Left renal cortex interstitium (tissue), 4 donors: Measurements from ENCODE around the gene VPS54. TPM values are rescaled to one million over a fixed set of nuclear protein-coding genes. Genes with fewer than 3 reads are reported as not detected.
"Not testable (repeated sequence)": the region's sequence is repeated elsewhere in the genome, so short reads cannot be mapped to it uniquely, and the experiment has no call there.

Experiments
- DNase-seq, 4 donors: peaks; one replicate each; pipeline ENCODE4 v3.0.0-alpha.2; 2013; ENCODE audit warnings: low read depth in 4 of 4, low spot score in 2 of 4, missing footprints in 1 of 4
- polyA plus RNA-seq, 4 donors: library from polyadenylated mRNA; unstranded; fragments of 120-200 nt; gene quantifications; one replicate each; pipeline ENCODE4 v1.2.1, GENCODE V29; 2013; ENCODE audit not compliant: insufficient read length in 4 of 4

Gene VPS54
- polyA plus RNA-seq, 4 donors = 42.8 to 52.9 (median 47.3) TPM

DNA sequence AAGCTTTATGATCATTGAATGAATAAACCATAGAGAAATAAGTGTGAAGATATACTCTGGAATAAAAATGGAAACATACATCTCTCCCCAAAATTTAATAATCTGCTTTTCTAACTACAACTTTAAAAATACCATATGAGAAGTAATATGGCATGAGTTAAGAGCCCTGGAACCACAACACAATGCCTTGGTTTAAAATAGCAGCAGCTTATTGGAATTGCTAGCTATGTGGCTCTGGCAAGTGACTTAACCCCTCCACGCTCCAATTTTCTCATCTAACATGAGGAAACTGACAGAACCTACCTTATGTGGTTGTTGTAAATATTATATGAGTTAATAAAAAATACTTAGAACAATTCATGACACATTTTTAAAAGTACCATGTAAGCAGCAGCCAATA is 76.4 kb downstream of the VPS54 start:
- no peak for DNase-seq

DNA sequence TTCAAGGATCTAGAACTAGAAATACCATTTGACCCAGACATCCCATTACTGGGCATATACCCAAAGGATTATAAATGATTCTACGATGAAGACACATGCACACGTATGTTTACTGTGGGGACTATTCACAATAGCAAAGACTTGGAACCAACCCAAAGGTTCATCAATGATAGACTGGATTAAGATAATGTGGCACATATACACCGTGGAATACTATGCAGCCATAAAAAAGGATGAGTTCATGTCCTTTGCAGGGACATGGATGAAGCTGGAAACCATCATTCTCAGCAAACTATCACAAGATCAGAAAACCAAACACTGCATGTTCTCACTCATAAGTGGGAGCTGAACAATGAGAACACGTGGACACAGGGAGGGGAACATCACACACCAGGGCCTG is 87.1 kb downstream of the VPS54 start:
- not testable (repeated sequence) for DNase-seq

DNA sequence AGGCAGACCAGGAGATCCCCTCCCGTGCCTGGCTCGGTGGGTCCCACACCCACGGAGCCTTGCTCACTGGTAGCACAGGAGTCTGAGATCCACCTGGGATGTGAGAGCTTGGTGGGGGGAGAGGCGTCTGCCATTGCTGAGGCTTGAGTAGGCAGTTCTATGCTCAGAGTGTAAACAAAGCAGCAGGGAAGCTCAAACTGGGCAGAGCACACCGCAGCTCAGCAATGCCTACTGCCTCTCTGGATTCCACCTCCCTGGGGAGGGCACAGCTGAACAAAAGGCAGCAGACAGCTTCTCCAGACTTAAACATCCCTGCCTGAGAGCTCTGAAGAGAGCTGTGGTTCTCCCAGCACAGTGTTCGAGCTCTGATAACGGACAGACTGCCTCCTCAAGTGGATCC is 92.4 kb downstream of the VPS54 start:
- no peak for DNase-seq

DNA sequence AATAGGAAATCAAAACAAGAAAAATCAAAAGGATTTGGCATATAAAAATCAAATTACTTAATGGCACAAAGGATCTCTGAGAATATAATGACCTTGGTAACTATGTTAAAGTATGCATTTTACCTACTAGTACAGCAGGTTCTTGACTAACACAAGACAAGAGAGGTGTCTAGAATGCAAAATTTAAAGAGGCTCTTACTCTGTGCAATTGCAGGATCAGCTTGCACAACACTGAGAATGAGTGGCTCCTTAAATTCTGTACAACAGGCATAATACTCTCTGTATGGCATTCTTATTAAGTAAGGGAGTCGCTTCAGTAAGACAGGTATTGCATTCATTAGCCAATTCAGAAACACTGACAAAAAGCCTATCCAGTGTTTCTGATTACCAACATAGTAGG is 104.9 kb downstream of the VPS54 start:
- DNase-seq = no peak

DNA sequence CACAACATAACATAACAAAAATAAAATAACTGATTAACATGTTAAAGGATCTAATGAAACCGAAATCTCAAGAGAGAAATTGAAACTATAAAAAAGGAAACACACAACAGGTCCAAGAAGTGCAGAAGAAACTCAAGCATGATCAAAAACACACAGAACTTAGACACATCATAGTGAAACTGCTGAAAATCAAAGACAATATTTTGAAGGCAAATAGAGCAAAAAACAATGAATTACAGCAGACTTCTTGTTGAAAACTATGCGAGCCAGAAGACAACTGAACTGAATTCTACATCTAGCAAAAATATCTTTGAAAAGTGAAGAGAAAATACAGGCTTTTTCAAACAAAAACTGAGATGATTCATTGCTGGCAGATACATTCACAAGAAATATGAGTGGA is 116.2 kb downstream of the VPS54 start:
- DNase-seq = no peak

DNA sequence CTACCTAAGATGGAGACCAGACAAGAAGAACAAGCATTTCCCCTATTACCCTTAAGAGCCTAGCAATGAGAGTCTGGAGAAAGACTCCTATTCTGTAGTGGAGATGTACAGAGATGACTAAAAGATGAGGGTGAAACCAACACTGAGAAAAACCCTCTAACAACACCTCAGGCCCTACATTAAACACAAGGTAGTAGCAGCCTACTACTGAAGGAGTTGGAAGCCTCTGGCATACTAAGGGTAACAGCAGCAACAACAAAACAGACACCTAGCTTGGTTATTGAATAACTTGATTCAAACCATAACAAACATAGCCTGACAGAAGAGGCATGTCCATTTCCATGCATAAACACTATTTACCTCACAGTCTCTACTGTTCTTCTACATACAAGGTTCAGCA is 117.1 kb downstream of the VPS54 start:
- no peak for DNase-seq

DNA sequence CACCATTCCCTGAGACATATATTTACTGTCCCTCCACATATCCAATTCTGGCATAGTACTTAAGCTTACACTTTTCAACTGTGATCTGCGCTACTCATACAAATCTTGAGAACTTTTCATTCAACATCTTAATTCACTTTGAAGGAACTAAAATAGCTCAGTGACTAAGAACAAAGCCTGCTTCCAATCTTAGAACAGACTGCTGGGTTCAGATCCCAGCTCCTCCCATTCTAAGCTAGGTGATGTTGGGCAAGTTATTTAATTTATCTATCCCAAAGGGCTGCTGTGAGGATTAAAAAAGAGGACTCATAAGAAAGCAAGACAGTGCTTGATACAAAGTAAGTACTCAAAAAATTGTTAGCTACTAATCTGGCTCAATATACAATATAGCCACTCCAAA is 119.6 kb downstream of the VPS54 start:
- DNase-seq = no peak

DNA sequence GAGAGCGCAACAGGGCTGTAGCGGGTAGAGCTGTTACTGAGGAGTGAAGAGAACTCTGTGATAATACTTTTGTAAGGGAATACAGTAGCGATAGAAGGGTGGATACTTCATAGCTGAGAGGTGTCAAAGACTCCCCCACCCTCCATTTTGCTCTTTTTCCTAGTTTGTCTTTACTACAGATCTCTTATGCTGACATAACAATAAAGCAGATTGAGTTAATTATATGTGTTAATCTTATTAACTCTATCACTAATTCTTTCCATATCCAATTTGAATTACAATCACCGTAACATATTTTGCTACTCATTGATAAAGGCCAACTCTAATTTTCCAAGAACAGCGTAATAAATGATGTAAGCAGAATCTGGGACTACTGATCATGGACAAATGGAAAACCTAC is 120.4 kb downstream of the VPS54 start:
- DNase-seq = no peak

DNA sequence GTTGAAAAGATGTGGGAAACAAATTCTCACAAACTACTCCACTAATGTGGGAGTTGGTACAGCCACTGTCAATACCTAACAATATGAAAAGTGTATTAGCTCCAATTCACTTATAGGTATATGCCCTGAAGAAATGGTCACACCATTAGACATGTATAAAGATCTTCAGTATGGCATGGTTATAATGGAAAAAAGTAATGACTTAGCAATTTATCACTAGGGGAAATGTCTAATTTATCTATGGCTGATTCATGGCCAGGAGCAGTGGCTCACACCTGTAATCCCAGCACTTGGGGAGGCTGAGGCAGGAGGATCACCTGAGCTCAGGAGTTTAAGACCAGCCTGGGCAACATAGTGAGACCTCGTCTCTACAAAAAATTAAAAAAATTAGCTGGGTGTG is 125.1 kb downstream of the VPS54 start:
- no peak for DNase-seq

DNA sequence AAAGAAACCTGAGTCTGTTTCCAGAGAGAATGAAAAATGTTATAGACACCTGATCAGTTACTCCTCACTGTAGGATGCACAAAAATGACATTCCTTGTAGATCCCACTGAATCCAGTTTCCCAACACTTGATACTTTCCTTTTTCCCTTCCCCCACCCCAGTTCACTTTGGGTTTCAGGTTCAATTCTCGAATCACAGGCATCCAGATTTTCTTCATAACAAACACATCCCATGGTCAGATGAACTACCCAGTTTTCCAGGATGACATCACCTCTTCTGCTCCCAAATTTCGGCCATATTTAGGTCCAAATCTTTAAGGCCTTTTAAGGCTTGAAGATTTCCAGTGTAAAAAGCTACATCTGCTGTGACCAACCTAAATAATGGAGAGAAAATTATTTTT is 126.1 kb downstream of the VPS54 start:
- DNase-seq = no peak

DNA sequence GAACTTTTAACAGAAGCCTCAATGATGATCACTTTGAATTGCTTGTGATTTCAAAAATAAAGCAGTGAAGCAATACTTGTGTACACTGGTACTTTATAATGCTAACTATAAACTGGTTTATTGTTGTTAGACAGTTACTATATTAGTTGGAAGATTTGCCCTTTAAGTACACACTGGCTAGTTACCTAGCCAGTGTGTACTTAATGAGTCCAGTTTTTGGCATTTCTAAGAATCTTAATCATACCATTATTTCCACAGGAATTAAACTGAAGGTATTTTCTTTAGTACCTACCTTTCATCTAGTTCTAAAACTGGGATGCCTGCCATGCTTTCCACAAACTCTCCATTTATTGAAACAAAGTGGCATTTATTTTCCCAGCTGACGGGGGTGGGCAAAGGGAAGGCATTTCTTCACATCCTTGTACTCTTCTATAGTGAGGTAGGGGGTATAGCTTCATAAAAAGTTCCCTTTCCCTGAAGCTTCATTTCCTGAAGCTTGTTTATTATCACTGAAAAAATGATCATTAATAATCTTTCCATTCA is 127.7 kb downstream of the VPS54 start:
- DNase-seq = no peak

DNA sequence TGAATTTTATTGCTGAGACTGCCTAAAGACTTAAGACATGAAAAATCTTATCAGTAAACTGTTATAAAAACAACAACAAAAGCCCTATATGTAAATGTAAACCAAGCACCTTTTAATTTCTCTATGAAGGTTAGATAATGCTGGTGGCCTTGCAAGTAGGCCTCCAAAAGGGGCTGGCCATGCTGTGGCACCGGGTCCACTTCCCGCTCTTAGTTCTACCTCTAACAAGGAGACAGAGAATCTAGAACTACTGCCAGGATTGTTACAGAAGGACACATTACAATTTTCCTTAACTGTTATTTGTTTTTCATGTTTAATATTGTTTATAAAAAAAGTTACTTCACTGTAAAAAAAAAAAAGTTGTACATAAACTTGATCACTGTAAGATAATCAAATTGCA is 128.6 kb downstream of the VPS54 start:
- DNase-seq = no peak

DNA sequence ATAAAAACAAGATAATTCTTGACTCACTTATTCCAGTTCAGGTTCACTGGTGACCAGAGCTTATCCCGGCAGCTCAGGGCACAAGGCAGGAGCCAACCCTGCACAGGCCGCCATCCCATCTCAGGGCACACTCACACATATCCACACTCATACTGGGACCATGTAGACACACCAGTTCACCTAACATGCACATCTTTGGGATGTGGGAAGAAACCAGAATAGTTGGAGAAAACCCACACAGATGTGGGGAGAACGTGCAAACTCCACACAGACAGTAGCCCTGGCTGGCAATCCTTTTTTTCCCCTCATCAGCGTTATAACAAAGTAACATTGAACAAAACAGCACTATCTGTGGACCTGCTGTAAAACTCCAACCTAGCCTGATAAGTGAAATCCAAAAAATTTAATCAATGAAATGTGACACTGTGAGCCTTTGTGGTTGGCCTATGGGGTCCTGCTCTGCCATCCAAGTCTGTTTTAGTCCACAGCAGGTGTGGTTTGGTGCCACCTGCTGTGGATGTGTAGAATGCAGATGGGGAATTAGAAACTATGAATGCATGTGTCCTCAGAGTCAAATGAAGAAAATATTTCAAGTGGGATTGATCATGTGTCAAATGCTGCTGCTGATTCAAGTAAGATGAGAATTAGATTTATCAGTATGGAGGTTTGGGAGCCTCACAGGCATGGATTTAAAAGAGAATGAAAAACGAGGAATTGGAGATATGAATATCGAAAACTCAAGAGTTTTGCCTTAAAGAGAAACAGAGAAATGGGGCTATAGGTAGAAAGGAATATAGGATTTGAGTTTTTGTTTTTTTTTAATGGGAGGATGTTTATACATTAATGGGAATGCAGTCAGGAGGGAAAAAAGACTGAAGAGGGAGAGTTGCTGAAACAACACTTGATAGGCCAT is 130.5 kb downstream of the VPS54 start:
- peak; percentile 11 to 40 (median 18) for DNase-seq

DNA sequence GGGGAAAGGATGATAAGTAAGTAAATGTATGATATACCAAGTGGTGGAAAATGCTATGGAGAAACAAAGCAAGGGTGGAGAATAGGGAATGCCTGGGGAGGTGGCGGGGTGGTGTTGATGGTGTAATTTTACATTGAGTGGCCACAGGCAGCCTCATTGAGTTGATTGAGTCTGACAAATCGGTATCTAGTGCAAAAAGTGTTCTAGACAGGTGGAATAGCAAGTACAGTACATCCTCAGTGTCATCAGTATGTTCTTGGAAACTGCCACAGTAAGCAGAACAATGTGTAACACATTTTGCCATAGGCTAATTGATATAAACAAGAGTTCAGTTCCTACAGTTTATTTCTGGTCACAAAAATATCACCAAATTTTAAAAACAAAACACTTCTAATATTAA is 131.2 kb downstream of the VPS54 start:
- no peak for DNase-seq

DNA sequence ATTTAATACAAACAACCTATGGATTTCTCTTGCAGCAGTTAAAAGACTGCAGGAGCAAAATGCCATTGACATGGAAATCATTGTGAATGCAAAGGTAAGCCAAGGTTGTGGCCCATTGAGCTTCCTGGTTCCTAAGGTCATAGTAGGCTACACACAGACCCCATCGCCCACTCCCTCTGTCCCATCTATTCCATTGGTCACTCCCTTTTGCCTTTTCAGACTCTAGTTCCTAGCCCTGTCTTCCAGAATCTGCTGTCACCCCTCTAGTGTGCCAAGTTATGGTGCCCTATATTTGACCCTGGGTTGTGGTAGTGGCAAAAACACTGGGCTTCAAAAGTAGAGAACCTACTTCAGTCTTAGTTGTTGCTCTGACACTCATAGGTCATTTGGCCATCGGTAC is 132.8 kb downstream of the VPS54 start:
- DNase-seq = no peak

DNA sequence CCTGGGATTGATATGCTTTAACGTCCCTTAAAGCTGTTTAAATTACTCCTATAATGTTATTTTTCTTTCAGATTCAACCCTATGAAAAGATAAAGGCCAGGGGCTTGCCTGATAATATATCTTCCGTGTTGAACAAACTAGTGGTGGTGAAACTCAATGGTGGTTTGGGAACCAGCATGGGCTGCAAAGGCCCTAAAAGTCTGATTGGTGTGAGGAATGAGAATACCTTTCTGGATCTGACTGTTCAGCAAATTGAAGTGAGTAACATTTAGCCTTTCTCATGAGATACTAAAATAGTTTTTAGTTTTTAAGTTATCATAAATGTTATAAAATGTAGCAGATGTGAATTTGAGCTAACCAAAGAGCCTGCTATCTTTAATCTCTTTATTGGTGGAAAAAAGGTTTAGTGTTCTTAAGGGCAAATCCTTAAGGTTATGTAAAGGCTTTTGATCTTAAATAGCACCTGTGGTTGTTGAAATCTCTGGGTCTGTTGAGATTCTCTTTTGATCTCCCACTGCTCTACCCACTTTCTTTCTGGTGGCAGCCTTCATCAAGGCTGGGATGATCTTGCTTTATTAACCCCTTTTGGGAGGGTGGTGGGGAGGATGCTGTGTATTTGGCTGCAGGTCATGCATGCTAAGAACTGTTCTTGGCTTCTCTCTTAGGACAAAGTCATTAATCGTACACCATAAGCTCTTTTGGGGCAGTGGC is 136.7 kb downstream of the VPS54 start:
- no peak for DNase-seq

DNA sequence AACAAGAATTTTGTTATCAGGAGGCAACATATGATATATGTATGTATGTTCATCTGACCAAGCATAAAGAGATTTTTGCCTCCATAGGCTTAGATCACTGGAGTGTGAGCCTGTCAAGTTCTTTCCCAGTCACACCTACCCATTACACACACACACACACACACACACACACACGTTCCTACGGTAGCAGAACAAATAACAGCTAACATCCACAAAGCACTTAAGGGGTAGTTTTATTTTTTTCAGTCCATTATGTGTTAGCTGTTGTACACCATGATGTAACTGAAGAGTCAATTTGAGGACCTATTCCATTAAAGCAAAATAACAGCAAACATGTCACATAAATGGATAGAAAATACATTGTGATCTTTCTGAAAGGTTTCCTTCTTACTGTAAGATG is 138.0 kb downstream of the VPS54 start:
- DNase-seq = no peak

DNA sequence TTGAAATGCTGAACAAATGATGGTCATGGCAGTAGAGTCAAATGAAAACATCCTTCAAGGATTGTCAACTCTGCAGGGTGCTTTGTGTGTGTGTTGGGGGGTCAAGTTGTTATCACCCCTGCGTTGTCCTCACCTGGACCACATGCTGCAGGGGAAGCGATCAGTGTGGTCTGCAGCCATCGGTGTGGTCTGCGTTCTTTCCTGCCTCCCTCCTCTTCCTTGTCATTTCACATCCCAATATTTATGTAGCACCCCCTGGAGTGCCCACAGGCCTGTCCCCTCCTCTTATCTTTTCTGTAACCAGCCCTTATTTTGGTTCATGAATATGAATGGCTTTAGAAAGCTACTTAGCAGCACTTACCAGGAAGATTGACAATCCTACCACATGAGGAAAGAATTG is 138.6 kb downstream of the VPS54 start:
- no peak for DNase-seq

DNA sequence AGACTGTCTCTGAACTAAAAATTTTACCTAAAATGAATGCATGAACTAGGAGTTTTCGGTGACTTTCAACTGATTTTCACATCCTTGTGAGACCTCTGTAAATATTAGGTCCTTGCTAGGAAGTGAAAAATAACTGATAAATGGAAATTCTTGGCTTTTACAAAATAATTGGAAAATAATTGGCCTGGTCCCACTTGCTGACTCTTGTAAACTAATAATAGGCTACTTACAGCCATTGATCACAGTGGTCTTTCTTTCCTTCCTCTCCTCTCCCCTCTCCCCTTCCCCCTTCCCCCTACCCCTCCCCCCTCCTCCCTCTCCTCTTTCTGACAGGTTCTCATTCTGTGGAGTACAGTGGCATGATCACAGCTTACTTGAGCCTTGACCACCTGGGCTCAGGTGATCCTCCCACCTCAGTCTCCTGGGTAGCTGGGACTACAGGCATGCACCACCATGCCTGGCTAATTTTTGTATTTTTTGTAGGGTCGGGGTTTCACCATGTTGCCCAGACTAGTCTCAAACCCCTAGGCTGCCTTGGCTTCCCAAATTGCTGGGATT is 139.3 kb downstream of the VPS54 start:
- no peak for DNase-seq

DNA sequence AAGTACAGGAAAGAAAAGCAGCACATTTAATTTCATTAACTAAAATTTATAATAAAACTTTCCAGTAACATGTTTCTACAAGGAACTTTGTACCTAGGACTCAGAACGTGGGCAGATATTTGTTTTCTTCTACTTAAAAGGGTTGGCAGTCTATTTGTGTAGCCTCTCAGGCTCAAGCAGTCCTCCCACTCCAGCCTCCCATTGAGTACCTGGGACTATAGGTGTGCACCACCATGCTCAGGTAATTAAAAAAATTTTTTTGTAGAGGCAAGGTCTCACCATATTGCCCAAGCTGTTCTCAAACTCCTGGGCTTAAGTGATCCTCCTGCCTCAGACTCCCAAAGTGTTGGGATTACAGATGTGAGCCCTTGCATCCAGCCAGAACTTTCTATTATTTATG is 140.7 kb downstream of the VPS54 start:
- DNase-seq = no peak

DNA sequence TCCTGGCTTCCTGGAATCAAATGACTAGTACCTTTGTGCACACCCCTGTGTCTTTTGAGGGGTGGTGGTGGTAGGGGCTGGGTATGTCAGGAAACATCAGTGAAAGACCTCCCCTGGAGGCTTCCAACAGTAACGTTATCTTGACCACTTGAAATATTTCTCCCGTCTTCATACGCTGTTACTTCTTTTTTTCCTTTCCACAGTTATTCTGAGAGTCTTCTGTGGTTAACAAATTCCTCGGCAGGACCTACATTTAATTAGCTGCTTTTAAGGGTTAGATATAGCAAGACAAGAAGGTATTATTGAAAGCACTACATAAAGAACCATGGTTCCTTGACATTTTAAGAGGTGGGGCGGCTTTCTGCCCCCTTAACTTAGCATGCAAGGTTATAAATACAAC is 142.9 kb downstream of the VPS54 start:
- DNase-seq = no peak
